Measurements from ENCODE around the gene ALG8. TPM values are rescaled to one million over a fixed set of nuclear protein-coding genes. Genes with fewer than 3 reads are reported as not detected.

The ALG8 gene
- polyA plus RNA-seq, 1 donor (not counting 4 experiments of a cell fraction or from before 2014, with no cell fraction given), result 71.8 TPM

DNA sequence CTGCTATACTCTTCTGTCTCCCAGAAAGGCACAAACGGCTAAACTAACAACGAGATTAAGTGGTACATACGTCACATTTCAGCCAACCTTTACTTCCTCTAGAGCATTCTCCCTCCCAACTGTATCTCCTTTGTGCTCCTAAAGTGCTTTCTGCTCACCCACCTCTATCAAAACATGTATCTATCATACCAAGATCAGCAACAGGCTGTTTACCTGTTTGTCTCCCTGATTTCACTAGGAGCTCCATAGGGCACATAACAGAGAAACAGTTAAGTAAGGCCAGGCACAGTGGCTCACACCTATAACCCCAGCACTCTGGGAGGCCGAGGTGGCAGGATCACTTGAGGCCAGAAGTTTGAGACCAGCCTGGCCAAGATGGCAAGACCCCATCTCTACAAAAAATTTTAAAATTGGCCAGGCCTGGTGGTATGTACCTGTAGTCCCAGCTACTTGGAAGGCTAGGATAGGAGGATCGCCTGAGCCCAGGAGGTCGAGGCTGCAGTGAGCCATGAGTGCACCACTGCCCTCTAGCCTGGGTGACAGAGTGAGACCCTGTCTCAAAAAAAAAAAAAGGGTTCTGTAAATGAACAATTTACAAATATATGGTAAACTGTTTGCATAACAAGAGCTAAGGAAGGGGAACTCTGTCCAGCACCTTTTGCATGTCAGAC lies 62.6 kb downstream of the ALG8 start:
- no peak overlapping the region for H3K4me2 ChIP-seq (ENCODE audit: control insufficient read depth, extremely low read depth, insufficient read depth, low read depth, low read length)
- peaks cover 14% of the 10 kb centered on the region for H3K4me1 ChIP-seq (ENCODE audit: control insufficient read depth, extremely low read depth, insufficient read depth, low read length)
- peaks cover 67% of the 10 kb centered on the region for H3K79me2 ChIP-seq (ENCODE audit: control insufficient read depth, insufficient read depth, low read length)
- H4K20me1 ChIP-seq (ENCODE audit: control insufficient read depth, extremely low read depth, insufficient read depth, low read length), result peaks cover 5% of the 10 kb centered on the region
- H3K27ac ChIP-seq (ENCODE audit: control insufficient read depth, insufficient read depth, low read length), result no peak overlapping the region
- peaks cover 2 to 5% of the 10 kb centered on the region in 2 experiments for H3K36me3 ChIP-seq (ENCODE audit: control insufficient read depth in 2 of 2, extremely low read depth in 1 of 2, insufficient read depth in 2 of 2, low read length in 2 of 2)
- TF ChIP-seq, protein P1, sequence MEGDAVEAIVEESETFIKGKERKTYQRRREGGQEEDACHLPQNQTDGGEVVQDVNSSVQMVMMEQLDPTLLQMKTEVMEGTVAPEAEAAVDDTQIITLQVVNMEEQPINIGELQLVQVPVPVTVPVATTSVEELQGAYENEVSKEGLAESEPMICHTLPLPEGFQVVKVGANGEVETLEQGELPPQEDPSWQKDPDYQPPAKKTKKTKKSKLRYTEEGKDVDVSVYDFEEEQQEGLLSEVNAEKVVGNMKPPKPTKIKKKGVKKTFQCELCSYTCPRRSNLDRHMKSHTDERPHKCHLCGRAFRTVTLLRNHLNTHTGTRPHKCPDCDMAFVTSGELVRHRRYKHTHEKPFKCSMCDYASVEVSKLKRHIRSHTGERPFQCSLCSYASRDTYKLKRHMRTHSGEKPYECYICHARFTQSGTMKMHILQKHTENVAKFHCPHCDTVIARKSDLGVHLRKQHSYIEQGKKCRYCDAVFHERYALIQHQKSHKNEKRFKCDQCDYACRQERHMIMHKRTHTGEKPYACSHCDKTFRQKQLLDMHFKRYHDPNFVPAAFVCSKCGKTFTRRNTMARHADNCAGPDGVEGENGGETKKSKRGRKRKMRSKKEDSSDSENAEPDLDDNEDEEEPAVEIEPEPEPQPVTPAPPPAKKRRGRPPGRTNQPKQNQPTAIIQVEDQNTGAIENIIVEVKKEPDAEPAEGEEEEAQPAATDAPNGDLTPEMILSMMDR (optimal IDR thresholded peaks at IDR 0.05 in 1 of 3, IDR thresholded peaks at IDR 0.05 in 1 of 3, conservative IDR thresholded peaks at IDR 0.05 in 1 of 3; ENCODE audit: extremely low read depth in 1 of 3, insufficient read depth in 2 of 3, low read length in 3 of 3), result no peak
- TF ChIP-seq EZH2 (IDR thresholded peaks at IDR 0.05; ENCODE audit: low read length), result no peak
- DNase-seq (ENCODE audit: low read depth, low spot score) (no peak), FAIRE-seq (no peak)
- H3K9me3 ChIP-seq (ENCODE audit: control insufficient read depth, low read depth, low read length), result no peaks in the 10 kb centered on the region
- no peak overlapping the region for H3K9ac ChIP-seq (ENCODE audit: control insufficient read depth, extremely low read depth, insufficient read depth, low read length)
- no peak overlapping the region for H2AFZ ChIP-seq (ENCODE audit: control insufficient read depth, low read length)
- dilution Hi-C loops (cut with MboI; ENCODE audit: extremely low pct_ligation_motif_present, low sequenced_read_pairs), result no loop called here
- peaks cover 7% of the 10 kb centered on the region for H3K9me1 ChIP-seq (ENCODE audit: control insufficient read depth, extremely low read depth, insufficient read depth, low read length)
- H3K27me3 ChIP-seq (ENCODE audit: control insufficient read depth, extremely low read depth, insufficient read depth, low read length), result no peaks in the 10 kb centered on the region
- no peak overlapping the region for H3K4me3 ChIP-seq (ENCODE audit: control insufficient read depth in 2 of 3, extremely low read depth in 1 of 3, insufficient read depth in 2 of 3, low read depth in 1 of 3, low read length in 3 of 3)

DNA sequence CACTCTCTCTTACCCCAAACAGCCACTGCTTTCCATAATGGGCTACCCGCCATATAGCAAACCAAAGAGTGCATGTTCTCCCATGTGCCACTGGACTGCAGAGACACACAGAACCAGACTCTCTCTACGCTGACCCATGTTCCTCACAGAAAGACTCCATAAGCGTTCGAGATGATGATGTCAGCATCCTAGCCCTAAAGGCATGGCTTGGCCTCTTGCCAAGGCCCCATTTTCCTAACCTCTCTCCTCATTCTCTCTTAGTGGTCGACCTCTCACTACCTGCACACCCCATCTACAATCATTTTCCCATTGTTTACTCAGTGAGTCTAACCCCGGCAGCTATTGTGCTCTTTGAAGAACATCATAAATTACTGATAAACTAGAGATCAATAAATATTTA lies 64.7 kb downstream of the ALG8 start:
- H4K20me1 ChIP-seq (ENCODE audit: control insufficient read depth, extremely low read depth, insufficient read depth, low read length), result peaks cover 5% of the 10 kb centered on the region
- H3K9ac ChIP-seq (ENCODE audit: control insufficient read depth, extremely low read depth, insufficient read depth, low read length), result no peak overlapping the region
- no peak overlapping the region for H3K4me3 ChIP-seq (ENCODE audit: control insufficient read depth in 2 of 3, extremely low read depth in 1 of 3, insufficient read depth in 2 of 3, low read depth in 1 of 3, low read length in 3 of 3)
- H3K4me2 ChIP-seq (ENCODE audit: control insufficient read depth, extremely low read depth, insufficient read depth, low read depth, low read length), result no peak overlapping the region
- H2AFZ ChIP-seq (ENCODE audit: control insufficient read depth, low read length), result no peak overlapping the region
- TF ChIP-seq, protein P1 (optimal IDR thresholded peaks at IDR 0.05 in 1 of 3, IDR thresholded peaks at IDR 0.05 in 1 of 3, conservative IDR thresholded peaks at IDR 0.05 in 1 of 3; ENCODE audit: extremely low read depth in 1 of 3, insufficient read depth in 2 of 3, low read length in 3 of 3), result no peak
- no peak for TF ChIP-seq EZH2 (IDR thresholded peaks at IDR 0.05; ENCODE audit: low read length)
- H3K36me3 ChIP-seq (ENCODE audit: control insufficient read depth in 2 of 2, extremely low read depth in 1 of 2, insufficient read depth in 2 of 2, low read length in 2 of 2), result peaks cover 6 to 7% of the 10 kb centered on the region in 2 experiments
- no peak overlapping the region for H3K27ac ChIP-seq (ENCODE audit: control insufficient read depth, insufficient read depth, low read length)
- H3K9me3 ChIP-seq (ENCODE audit: control insufficient read depth, low read depth, low read length), result no peaks in the 10 kb centered on the region
- dilution Hi-C loops (cut with MboI; ENCODE audit: extremely low pct_ligation_motif_present, low sequenced_read_pairs), result no loop called here
- H3K79me2 ChIP-seq (ENCODE audit: control insufficient read depth, insufficient read depth, low read length), result peaks cover 72% of the 10 kb centered on the region
- DNase-seq (ENCODE audit: low read depth, low spot score), result no peak
- H3K27me3 ChIP-seq (ENCODE audit: control insufficient read depth, extremely low read depth, insufficient read depth, low read length), result no peaks in the 10 kb centered on the region
- peaks cover 11% of the 10 kb centered on the region for H3K4me1 ChIP-seq (ENCODE audit: control insufficient read depth, extremely low read depth, insufficient read depth, low read length)
- peaks cover 7% of the 10 kb centered on the region for H3K9me1 ChIP-seq (ENCODE audit: control insufficient read depth, extremely low read depth, insufficient read depth, low read length)
- no peak for FAIRE-seq

Measured in keratinocyte (primary cell).